ENCODE results near the gene RNF20.
A peak's percentile ranks its signal among the peaks of the same experiment; 100 is the strongest.

The RNF20 gene

DNA sequence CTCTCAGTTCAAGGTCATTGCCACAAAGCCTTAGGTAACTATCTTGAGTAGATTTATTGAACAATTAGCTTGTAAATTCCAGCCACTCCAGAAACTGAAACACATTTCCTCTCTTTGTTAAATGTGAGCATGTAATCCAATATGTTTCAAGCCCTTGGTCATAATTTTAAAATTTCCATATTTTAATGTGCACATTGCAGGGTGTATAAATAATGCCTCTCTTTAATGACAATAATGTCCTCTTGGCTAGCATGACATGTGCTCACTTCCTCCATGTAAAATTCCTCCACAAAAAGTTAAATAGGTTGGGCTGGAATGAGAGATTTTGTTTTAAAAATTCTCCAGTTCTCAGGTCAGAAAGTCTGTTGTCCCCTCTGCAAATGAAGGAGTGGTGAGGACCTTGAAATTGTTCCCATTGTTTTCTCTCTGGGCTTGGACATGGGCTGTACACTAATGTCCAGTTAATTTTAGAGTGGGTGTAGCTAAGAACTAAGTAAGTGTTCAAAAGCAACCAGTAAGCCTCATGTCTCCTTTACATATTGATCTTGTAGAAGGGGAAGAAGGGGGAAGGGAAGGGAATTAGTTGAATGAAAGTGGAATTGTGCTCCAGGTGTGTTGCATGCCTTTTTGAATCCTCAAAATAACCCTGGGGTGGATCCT, 58.3 kb downstream of the RNF20 start:
- FAIRE-seq = no peak

- no peak for FAIRE-seq
Measured at GRCh38 chr9:101592788-101593187, 59.1 kb downstream of the RNF20 start.

DNA sequence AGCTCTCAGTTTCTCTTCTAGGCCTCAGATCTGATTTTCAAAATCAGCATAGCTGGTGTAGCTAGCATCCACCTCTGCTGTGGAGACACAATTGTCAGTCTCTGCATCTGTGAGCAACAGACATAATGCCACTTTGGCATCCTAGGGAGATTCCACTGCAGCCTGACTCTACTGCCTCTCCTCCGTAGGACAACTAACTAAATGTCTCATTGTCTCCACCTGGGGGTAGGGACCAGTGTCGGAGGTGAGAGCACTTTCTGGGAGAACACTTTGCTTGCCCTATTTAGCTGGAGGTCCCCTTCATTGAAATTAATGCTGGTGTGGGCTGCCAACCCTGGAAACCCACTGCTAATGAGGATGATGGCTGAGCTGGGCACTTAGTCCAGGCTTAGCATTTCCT, 59.7 kb downstream of the RNF20 start:
- no peak for FAIRE-seq

GRCh38 chr9:101594796-101595195, 61.1 kb downstream of the RNF20 start, which contains the start of gene PPP3R2:
Gene PPP3R2 (minus strand): TSS chr9:101594969. CDS start chr9:101594921, 48 bp downstream.
- no peak for FAIRE-seq

DNA sequence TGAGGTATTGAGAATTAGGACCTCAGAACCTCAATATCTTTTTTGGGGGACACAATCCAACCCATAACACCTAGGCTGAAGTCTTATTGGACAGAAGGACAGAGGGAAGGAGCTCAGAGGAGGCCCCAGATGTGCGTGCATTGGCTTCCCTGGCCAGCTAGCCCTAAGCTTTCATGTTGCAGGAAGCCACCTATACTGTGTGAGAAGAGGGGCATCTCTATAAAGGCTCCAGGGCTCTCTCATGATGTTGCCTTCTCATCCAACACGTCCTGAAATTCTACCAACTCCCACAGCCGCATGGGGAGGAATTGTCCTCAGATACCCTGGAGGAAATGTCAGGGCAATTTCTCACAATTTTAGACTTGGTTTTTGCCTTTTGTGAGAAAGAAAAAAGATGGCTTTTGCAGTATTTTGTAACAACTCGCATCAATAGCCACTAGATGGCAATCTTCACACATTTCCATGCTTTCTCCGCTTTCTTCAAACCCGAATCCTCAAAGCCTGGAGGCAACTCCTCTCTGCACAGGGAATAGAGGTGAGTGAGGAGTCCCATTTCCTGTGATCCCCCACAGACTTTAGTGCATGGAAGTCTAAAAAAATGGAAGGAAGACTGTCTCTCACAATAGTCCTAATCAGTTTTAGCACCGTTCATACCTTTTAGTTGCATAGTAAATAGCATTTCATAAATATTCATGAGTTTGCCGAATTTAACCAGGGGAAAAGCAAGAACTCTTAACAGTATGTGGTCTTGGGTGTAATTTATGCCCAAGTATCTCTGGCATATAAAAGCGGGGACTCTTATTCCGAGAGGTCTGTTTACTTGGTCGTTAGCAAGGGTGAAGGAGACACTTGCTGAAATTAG, 68.5 kb downstream of the RNF20 start:
- peak; percentile 83 for FAIRE-seq

- FAIRE-seq = no peak
Measured at GRCh38 chr9:101604296-101604695, 70.6 kb downstream of the RNF20 start.

DNA sequence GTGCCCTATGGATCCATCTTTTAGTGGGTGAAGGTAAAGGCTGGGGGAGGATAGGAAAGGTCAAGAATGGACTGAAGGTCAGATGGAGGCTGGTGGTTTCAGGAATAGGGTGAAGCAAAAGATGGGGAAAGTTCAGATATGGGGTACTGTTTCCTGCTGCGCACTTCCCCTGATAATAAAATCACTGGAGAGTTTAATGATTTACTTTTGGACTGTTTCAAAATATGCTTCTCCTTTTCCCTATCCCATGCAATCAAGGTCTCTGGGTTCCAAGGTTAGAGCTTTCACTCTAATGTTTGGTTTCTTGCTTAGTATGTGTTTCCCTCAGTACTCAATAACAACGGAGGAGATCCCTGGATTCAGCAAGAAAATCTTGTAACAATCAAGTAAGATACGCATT, 71.9 kb downstream of the RNF20 start:
- FAIRE-seq = no peak
